Type B pancreatic cell (in vitro differentiated cells): ENCODE results near the gene EHBP1L1. TPM values are rescaled to one million over a fixed set of nuclear protein-coding genes. Genes with fewer than 3 reads are reported as not detected.

Experiments
- DNase-seq: peaks from one replicate; pipeline ENCODE4 v3.0.0; 2021; ENCODE audit warnings: mixed read lengths; ENCODE audit not compliant: unreplicated experiment; ENCODE audit errors: extremely low spot score
- H3K27ac Mint-ChIP-seq: 2 replicates; pipeline ENCODE4 v1.8.0; 2021; ENCODE audit warnings: mild to moderate bottlenecking, mixed read lengths
- H3K27me3 Mint-ChIP-seq: 2 replicates; pipeline ENCODE4 v1.8.0; 2021; ENCODE audit warnings: mixed read lengths
- H3K36me3 Mint-ChIP-seq: 2 replicates; pipeline ENCODE4 v1.8.0; 2021; ENCODE audit warnings: mixed read lengths
- H3K4me1 Mint-ChIP-seq: one replicate; pipeline ENCODE4 v1.8.0; 2021; ENCODE audit warnings: mixed read lengths; ENCODE audit not compliant: unreplicated experiment
- H3K4me3 Mint-ChIP-seq: 2 replicates; pipeline ENCODE4 v1.8.0; 2021; ENCODE audit warnings: mild to moderate bottlenecking, mixed read lengths
- H3K9me3 Mint-ChIP-seq: 2 replicates; pipeline ENCODE4 v1.8.0; 2021; ENCODE audit warnings: mixed read lengths
- CTCF ChIP-seq: fragments of 200-600 bp; sonication (generic); conservative IDR thresholded peaks from 2 replicates; pipeline ENCODE4 v1.5.0; 2021; ENCODE audit warnings: antibody characterized with exemption, mild to moderate bottlenecking
- total RNA-seq: library from RNA; stranded (reverse); gene quantifications from 2 replicates; pipeline ENCODE4 v1.2.1, GENCODE V29; 2021; ENCODE audit warnings: low replicate concordance

The EHBP1L1 gene
- total RNA-seq, 1 donor from 2014 or later = 14.7 TPM

DNA sequence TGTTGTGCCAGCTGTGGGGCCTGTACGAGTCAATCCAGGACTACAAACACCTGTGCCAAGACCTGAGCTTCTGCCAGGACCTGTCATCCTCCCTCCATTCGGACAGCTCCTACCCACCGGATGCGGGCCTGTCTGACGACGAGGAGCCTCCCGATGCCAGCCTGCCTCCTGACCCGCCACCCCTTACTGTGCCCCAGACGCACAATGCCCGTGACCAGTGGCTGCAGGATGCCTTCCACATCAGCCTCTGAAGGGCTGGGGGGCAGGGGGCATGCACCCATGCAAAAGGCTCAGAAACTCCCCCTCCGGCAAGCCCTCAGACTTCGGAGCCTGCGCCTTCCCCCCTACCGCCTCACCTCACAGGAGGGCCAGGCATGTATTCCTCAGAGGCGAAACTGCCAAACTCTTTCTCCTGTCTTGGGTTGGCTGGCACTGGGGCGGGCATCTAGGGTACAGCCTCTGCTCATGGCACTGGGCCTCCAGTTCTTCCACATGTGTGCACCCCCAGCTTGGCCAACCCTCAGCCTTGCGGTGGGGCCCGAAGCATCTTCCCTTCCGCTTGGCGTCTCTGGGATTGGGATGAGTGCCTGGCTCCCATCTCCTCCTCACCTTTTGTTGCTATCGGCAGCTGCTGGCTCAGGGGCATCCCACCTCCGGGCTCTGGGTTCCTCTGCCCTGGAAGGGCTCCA, 2.3 kb upstream of the EHBP1L1 start:
- H3K27me3 Mint-ChIP-seq = peaks cover 17% of the 10 kb centered on the region
- no peak for DNase-seq
- no peaks in the 10 kb centered on the region for H3K9me3 Mint-ChIP-seq
- no peak for TF ChIP-seq CTCF
- peaks cover 3% of the 10 kb centered on the region for H3K36me3 Mint-ChIP-seq
- peaks cover 38% of the 10 kb centered on the region for H3K4me1 Mint-ChIP-seq
- peak overlapping the region; percentile 88 for H3K4me3 Mint-ChIP-seq
- H3K27ac Mint-ChIP-seq = peak overlapping the region; percentile 72

- peak overlapping the region; percentile 88 for H3K4me3 Mint-ChIP-seq
- H3K36me3 Mint-ChIP-seq = peaks cover 3% of the 10 kb centered on the region
- peak; percentile 87 for DNase-seq
- no peaks in the 10 kb centered on the region for H3K9me3 Mint-ChIP-seq
- peak; percentile 99 for TF ChIP-seq CTCF
- H3K27me3 Mint-ChIP-seq = peaks cover 17% of the 10 kb centered on the region
- H3K27ac Mint-ChIP-seq = peak overlapping the region; percentile 80
- peaks cover 33% of the 10 kb centered on the region for H3K4me1 Mint-ChIP-seq
These were observed 1.6 kb upstream of the EHBP1L1 start for GRCh38 chr11:65574109-65574810.

DNA sequence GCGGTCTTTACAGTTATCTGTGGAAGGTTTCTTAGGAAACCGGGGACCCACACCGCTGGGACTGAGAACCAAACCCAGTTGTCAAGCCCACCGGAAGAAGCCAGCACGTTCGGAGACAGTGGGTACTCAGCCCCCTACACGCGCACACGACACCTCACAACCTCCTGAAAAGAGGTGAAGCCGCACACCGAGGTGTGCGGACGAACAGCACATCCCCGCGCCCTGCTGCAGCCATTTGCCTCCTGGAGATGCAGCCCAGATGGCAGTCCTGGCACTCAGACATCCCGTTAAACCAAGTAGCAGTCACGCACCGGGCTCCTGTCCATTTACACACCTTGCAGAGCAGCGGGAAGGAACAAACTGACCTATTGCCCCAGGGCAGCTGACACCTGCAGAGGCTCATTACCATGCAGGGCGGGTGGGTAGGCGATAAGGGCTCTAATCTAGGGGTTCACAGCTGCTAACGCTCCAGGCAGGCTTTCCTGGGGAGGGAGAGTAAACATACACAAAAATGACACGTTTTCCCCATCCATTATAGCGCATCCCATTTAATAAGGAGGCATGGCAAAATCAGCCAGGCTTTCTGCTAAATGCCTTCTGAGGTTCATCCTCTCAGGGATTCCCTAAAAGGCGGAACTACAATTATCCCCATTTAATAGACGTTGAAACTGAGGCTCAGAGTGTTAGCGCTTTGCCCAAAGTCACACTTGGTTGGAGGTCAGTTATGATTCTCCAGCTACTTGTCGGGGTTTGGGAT, 864 bp upstream of the EHBP1L1 start:
- peaks cover 28% of the 10 kb centered on the region for H3K4me1 Mint-ChIP-seq
- TF ChIP-seq CTCF = no peak
- H3K9me3 Mint-ChIP-seq = no peaks in the 10 kb centered on the region
- H3K27me3 Mint-ChIP-seq = peaks cover 17% of the 10 kb centered on the region
- peaks cover 3% of the 10 kb centered on the region for H3K36me3 Mint-ChIP-seq
- no peak for DNase-seq
- H3K4me3 Mint-ChIP-seq = peak overlapping the region; percentile 88
- H3K27ac Mint-ChIP-seq = peak overlapping the region; percentile 80

DNA sequence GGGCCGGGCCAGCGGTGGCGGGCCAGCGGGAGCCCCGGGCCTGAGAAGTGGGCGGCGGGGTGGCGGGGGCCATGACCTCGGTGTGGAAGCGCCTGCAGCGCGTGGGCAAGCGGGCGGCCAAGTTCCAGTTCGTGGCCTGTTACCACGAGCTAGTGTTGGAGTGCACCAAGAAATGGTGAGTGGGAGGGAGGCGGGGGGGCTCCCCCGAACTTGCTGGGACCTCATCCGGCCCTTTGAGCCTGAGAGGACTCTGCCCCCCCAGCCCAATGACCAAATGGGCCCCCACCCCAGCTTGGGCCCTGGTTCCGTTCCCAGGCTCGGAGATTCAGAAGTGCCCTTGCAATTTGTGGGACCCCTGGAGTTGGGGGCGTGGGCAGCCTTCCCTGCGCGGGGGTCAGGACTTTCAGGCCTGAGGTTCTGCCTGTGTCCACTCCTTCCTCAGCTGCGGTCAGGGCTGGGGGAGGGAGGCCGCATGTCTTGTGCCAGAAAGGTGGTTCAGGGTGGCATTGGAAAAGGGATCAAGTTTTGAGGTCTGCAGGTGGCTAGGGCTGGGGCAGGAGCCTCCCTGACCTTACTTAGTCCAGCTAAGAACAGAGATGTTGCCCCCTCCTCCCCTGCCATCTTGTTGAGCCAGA, 496 bp downstream of the EHBP1L1 start:
- Mint-ChIP-seq H3K36me3 (no peaks in the 10 kb centered on the region), H3K4me1 (peaks cover 25% of the 10 kb centered on the region), H3K27me3 (peaks cover 17% of the 10 kb centered on the region), H3K4me3 (peak overlapping the region; percentile 69), H3K27ac (peak overlapping the region; percentile 59), H3K9me3 (no peaks in the 10 kb centered on the region)
- DNase-seq = no peak
- no peak for TF ChIP-seq CTCF
